B cell (primary cell): ENCODE data around the gene NTMT1. TPM values are rescaled to one million over a fixed set of nuclear protein-coding genes. Genes with fewer than 3 reads are reported as not detected.

Experiments
- ATAC-seq: fragments of 200-7000 bp; cut with Tn5 transposase; one replicate; pipeline ENCODE4 v1.10.0; 2021; ENCODE audit warnings: low read depth, mild to moderate bottlenecking, moderate number of reproducible peaks, moderate library complexity
- CTCF ChIA-PET: fragments of 350-600 bp; sonication (Branson Sonifier 250); formaldehyde crosslinking; loops from one replicate; lab custom pipeline; 2021; ENCODE audit warnings: antibody characterized with exemption, inconsistent platforms; lab: Charles Lee
- POLR2A ChIA-PET: fragments of 350-600 bp; sonication (Branson Sonifier 250); formaldehyde crosslinking; loops from one replicate; lab custom pipeline; 2021; ENCODE audit warnings: antibody characterized with exemption; lab: Charles Lee
- DNase-seq: peaks from one replicate; pipeline ENCODE4 v3.0.0; 2013
- H2AFZ ChIP-seq: 2 replicates; pipeline ENCODE4 v1.6.1; 2012; ENCODE audit warnings: mild to moderate bottlenecking, low read depth, low read length; ENCODE audit not compliant: insufficient read depth, poor library complexity, severe bottlenecking
- H3K27ac ChIP-seq, 2 donors: 1 replicate in 1 of 2; 2 replicates in 1 of 2; pipeline ENCODE4 v1.5.1; 2012 to 2013; ENCODE audit warnings: low read length in 2 of 2, mild to moderate bottlenecking in 2 of 2, moderate library complexity in 1 of 2
- H3K27me3 ChIP-seq, 4 experiments: fragments of 200-600 bp in 1 of 4; sonication (generic) in 1 of 4; replicated peaks in 1 of 4; 1 replicate in 2 of 4; 2 replicates in 2 of 4; pipeline versions ENCODE4 v1.6.1 to v1.7.0; 2013 to 2016; ENCODE audit warnings: low read length in 3 of 4, mild to moderate bottlenecking in 2 of 4, mixed read lengths in 1 of 4, moderate library complexity in 1 of 4; ENCODE audit not compliant: insufficient read depth in 4 of 4, control insufficient read depth in 3 of 4; ENCODE audit errors: control extremely low read depth in 1 of 4
- H3K36me3 ChIP-seq, 2 experiments: replicated peaks in 1 of 2; 1 replicate in 1 of 2; 2 replicates in 1 of 2; pipeline versions ENCODE4 v1.6.1 to v1.7.1; 2013; ENCODE audit warnings: low read length in 1 of 2; ENCODE audit not compliant: insufficient read depth in 2 of 2, control insufficient read depth in 1 of 2; ENCODE audit errors: control extremely low read depth in 1 of 2, extremely low read depth in 1 of 2
- H3K4me1 ChIP-seq, 2 donors: fragments of 200-600 bp in 1 of 2; sonication (generic) in 1 of 2; 1 replicate in 1 of 2; 2 replicates in 1 of 2; pipeline versions ENCODE4 v1.5.1 to v1.6.1; 2013 to 2017; ENCODE audit warnings: low read length in 2 of 2; ENCODE audit not compliant: control insufficient read depth in 2 of 2, insufficient read depth in 2 of 2
- H3K4me2 ChIP-seq: replicated peaks from 2 replicates; pipeline ENCODE3; 2012; ENCODE audit warnings: mild to moderate bottlenecking, low read depth, low read length; ENCODE audit not compliant: poor library complexity, severe bottlenecking
- H3K4me3 ChIP-seq, 5 experiments: fragments of 200-600 bp in 1 of 5; sonication (generic) in 1 of 5; 1 replicate in 3 of 5; 2 replicates in 2 of 5; pipeline versions ENCODE4 v1.5.1 to v1.7.0; 2011 to 2016; ENCODE audit warnings: low read length in 4 of 5, mild to moderate bottlenecking in 4 of 5, low read depth in 2 of 5, control low read depth in 1 of 5, moderate library complexity in 1 of 5; ENCODE audit not compliant: insufficient read depth in 1 of 5; ENCODE audit errors: control extremely low read depth in 1 of 5, extremely low read depth in 1 of 5
- H3K79me2 ChIP-seq: fragments of 200-600 bp; sonication (generic); one replicate; pipeline ENCODE4 v1.6.0; 2016; ENCODE audit warnings: low read length; ENCODE audit not compliant: control insufficient read depth, insufficient read depth
- H3K9ac ChIP-seq: fragments of 200-600 bp; sonication (generic); 2 replicates; pipeline ENCODE4 v1.6.1; 2017; ENCODE audit warnings: mild to moderate bottlenecking, low read length, moderate library complexity
- H3K9me3 ChIP-seq, 3 donors: one replicate each; pipeline versions ENCODE4 v1.6.1 to v1.7.1; 2013; ENCODE audit warnings: low read length in 2 of 3; ENCODE audit not compliant: control insufficient read depth in 2 of 3, insufficient read depth in 1 of 3; ENCODE audit errors: control extremely low read depth in 1 of 3
- H4K20me1 ChIP-seq: 2 replicates; pipeline ENCODE4 v1.6.0; 2012; ENCODE audit warnings: mild to moderate bottlenecking, low read length; ENCODE audit not compliant: insufficient read depth, control insufficient read depth, poor library complexity, severe bottlenecking
- H3K27ac Mint-ChIP-seq: one replicate; pipeline ENCODE4 v1.8.0; 2021; ENCODE audit warnings: mixed read lengths
- H3K27me3 Mint-ChIP-seq: one replicate; pipeline ENCODE4 v1.8.0; 2021; ENCODE audit warnings: mixed read lengths
- H3K4me1 Mint-ChIP-seq: one replicate; pipeline ENCODE4 v1.8.0; 2021; ENCODE audit warnings: mixed read lengths
- H3K4me3 Mint-ChIP-seq: one replicate; pipeline ENCODE4 v1.8.0; 2021; ENCODE audit warnings: mixed read lengths
- H3K9me3 Mint-ChIP-seq: one replicate; pipeline ENCODE4 v1.8.0; 2022; ENCODE audit warnings: mixed read lengths; ENCODE audit not compliant: insufficient read depth
- CTCF ChIP-seq: fragments of 200-600 bp; IDR thresholded peaks from one replicate; pipeline ENCODE4 v1.8.0; 2022; ENCODE audit warnings: antibody characterized with exemption, mild to moderate bottlenecking
- EZH2 ChIP-seq: IDR thresholded peaks from 2 replicates; pipeline ENCODE4 v1.6.1; 2012; ENCODE audit warnings: borderline replicate concordance, low read depth, mild to moderate bottlenecking, moderate library complexity, low read length; ENCODE audit not compliant: insufficient read depth, poor library complexity, severe bottlenecking
- WGBS: methylation state at CpG from one replicate; pipeline ENCODE4 v1.1.5; 2013; ENCODE audit warnings: missing lambda C conversion rate; ENCODE audit not compliant: insufficient coverage; 5-methylcytosine and 5-hydroxymethylcytosine counted together
- intact Hi-C: fragments of 100-400 bp; cut with micrococcal nuclease; formaldehyde crosslinking; loops from one replicate; pipeline ENCODE4 v1.10.0; 2022
- polyA plus RNA-seq: library from polyadenylated mRNA; depleted of rRNA; stranded (reverse); fragments of >200 nt; gene quantifications from 2 replicates; pipeline ENCODE4 v1.2.3, GENCODE V29; 2012
- total RNA-seq, 2 donors: library from RNA; stranded (reverse); fragments of 120-200 nt in 1 of 2; gene quantifications; 1 replicate in 1 of 2; 2 replicates in 1 of 2; pipeline versions ENCODE4 v1.2.3 to v1.2.4, GENCODE V29; 2013 to 2022

Gene NTMT1
- total and polyA plus RNA-seq, 2 donors (not counting 1 experiment from before 2014, with no cell fraction given) = 21.8 to 35.3 TPM

- ChIA-PET CTCF (interaction anchor here (1.7 kb wide), 1 partner anchor 65 kb away, joined by 3 read pairs; no protein-coding TSS in a partner anchor), POLR2A (no interaction called here)
- H3K9me3 Mint-ChIP-seq = no peaks in the 10 kb centered on the region
- Histone ChIP-seq H3K9ac (no peak overlapping the region), H3K36me3 (no peaks in the 10 kb centered on the region), H3K27ac (no peak overlapping the region), H3K4me2 (no peak overlapping the region), H3K9me3 (peaks cover 0 to 6% (median 0%) of the 10 kb centered on the region in 3 donors), H3K27me3 (peaks cover 0 to 10% (median 1%) of the 10 kb centered on the region in 4 experiments), H3K79me2 (no peaks in the 10 kb centered on the region), H2AFZ (no peak overlapping the region), H3K4me3 (no peak overlapping the region), H3K4me1 (no peaks in the 10 kb centered on the region), H4K20me1 (no peaks in the 10 kb centered on the region)
- H3K27ac Mint-ChIP-seq = no peak overlapping the region
- no peak overlapping the region for H3K4me3 Mint-ChIP-seq
- H3K27me3 Mint-ChIP-seq = peaks cover 8% of the 10 kb centered on the region
- intact Hi-C loops = no loop called here
- ATAC-seq (no peak), DNase-seq (no peak)
- TF ChIP-seq CTCF (no peak), EZH2 (no peak)
- H3K4me1 Mint-ChIP-seq = no peaks in the 10 kb centered on the region
- 93% methylated on average over 3 of the region's 8 CpGs for WGBS
These were observed 46.7 kb downstream of the NTMT1 start for GRCh38 chr9:129672702-129673101.

- DNase-seq (no peak), ATAC-seq (no peak)
- Mint-ChIP-seq H3K4me3 (no peak overlapping the region), H3K27ac (no peak overlapping the region), H3K4me1 (no peaks in the 10 kb centered on the region), H3K9me3 (no peaks in the 10 kb centered on the region), H3K27me3 (peaks cover 12% of the 10 kb centered on the region)
- no peak overlapping the region for H2AFZ ChIP-seq
- H3K4me1 ChIP-seq = no peaks in the 10 kb centered on the region
- ChIA-PET CTCF (interaction anchor here (1.7 kb wide), 1 partner anchor 64 kb away, joined by 3 read pairs; no protein-coding TSS in a partner anchor), POLR2A (interaction anchor here (0.6 kb wide), 1 partner anchor 558 kb away, joined by 7 read pairs; no protein-coding TSS in a partner anchor)
- H3K27ac ChIP-seq = no peak overlapping the region
- TF ChIP-seq EZH2 = no peak
- no peak for TF ChIP-seq CTCF
- H3K4me2 ChIP-seq = no peak overlapping the region
- intact Hi-C loops = no loop called here
- H3K79me2 ChIP-seq = no peaks in the 10 kb centered on the region
- peaks cover 0 to 9% (median 1%) of the 10 kb centered on the region in 4 experiments for H3K27me3 ChIP-seq
- peaks cover 0 to 6% (median 0%) of the 10 kb centered on the region in 3 donors for H3K9me3 ChIP-seq
- H3K9ac ChIP-seq = no peak overlapping the region
- H3K4me3 ChIP-seq = no peak overlapping the region
- no peaks in the 10 kb centered on the region for H3K36me3 ChIP-seq
- H4K20me1 ChIP-seq = no peaks in the 10 kb centered on the region
- 78% methylated on average over 9 of the region's 12 CpGs for WGBS
These were observed 47.6 kb downstream of the NTMT1 start for GRCh38 chr9:129673602-129674001.
